GM19328 (cell line): ENCODE measurements around the gene MARK2.
A peak's percentile ranks its signal among the peaks of the same experiment; 100 is the strongest.
"Not testable (repeated sequence)": the region's sequence is repeated elsewhere in the genome, so short reads cannot be mapped to it uniquely, and the experiment has no call there.

Source experiments
- ATAC-seq: cut with Tn5 transposase; IDR thresholded peaks from one replicate; pipeline ENCODE4 v1.9.1; 2021; ENCODE audit warnings: mild to moderate bottlenecking, moderate library complexity; ENCODE audit not compliant: unreplicated experiment

MARK2 gene

GRCh38 chr11:63838678-63839507 is at the start of gene MARK2:
Gene MARK2 (plus strand): TSS chr11:63839110. CDS start chr11:63839507, 397 bp downstream.
- peak; percentile 71 for ATAC-seq

- ATAC-seq, result no peak
Measured at GRCh38 chr11:63791495-63792167, 47.3 kb upstream of the MARK2 start.

- no peak for ATAC-seq
Measured at GRCh38 chr11:63793161-63793560, 45.7 kb upstream of the MARK2 start.

GRCh38 chr11:63795066-63795465 is 43.8 kb upstream of the MARK2 start:
- ATAC-seq, result no peak

- ATAC-seq, result no peak
Measured at GRCh38 chr11:63800921-63801320, 38.0 kb upstream of the MARK2 start.

- ATAC-seq, result no peak
Measured at GRCh38 chr11:63802637-63803414, 36.1 kb upstream of the MARK2 start.

GRCh38 chr11:63804259-63804658 is 34.7 kb upstream of the MARK2 start:
- ATAC-seq, result no peak

- ATAC-seq, result no peak
Measured at GRCh38 chr11:63805844-63806415, 33.0 kb upstream of the MARK2 start.

GRCh38 chr11:63810383-63810782 is 28.5 kb upstream of the MARK2 start:
- ATAC-seq, result not testable (repeated sequence)

GRCh38 chr11:63811522-63811921 is 27.4 kb upstream of the MARK2 start:
- ATAC-seq, result no peak

GRCh38 chr11:63813035-63813562 is 25.8 kb upstream of the MARK2 start, which contains the start of gene SPINDOC:
Gene SPINDOC (plus strand): TSS chr11:63813456. CDS start chr11:63813687, 231 bp downstream.
- peak; percentile 83 for ATAC-seq

- ATAC-seq, result peak; percentile 33
Measured at GRCh38 chr11:63813563-63814382, 25.1 kb upstream of the MARK2 start.

GRCh38 chr11:63814383-63814736 is 24.6 kb upstream of the MARK2 start:
- ATAC-seq, result no peak

- no peak for ATAC-seq
Measured at GRCh38 chr11:63816166-63816565, 22.7 kb upstream of the MARK2 start.

GRCh38 chr11:63816732-63817131 is 22.2 kb upstream of the MARK2 start:
- no peak for ATAC-seq

GRCh38 chr11:63817758-63818498 is 21.0 kb upstream of the MARK2 start:
- ATAC-seq, result no peak

- no peak for ATAC-seq
Measured at GRCh38 chr11:63818609-63819008, 20.3 kb upstream of the MARK2 start.

- no peak for ATAC-seq
Measured at GRCh38 chr11:63821411-63821810, 17.5 kb upstream of the MARK2 start.

GRCh38 chr11:63826471-63827190 is 12.3 kb upstream of the MARK2 start:
- ATAC-seq, result no peak
